Upper lobe of left lung (tissue), 4 donors: ENCODE measurements around the gene DNAAF1.

Experiments used
- EP300 ChIP-seq, 4 donors: sonication (generic); formaldehyde crosslinking; IDR thresholded peaks; one replicate each; pipeline ENCODE4 v1.5.1; 2017; ENCODE audit warnings: antibody characterized with exemption in 4 of 4, control low read depth in 2 of 4
- POLR2A ChIP-seq, 4 donors: fragments of 450-650 bp; IDR thresholded peaks; one replicate each; pipeline ENCODE4 v1.5.1; 2016 to 2017; ENCODE audit warnings: antibody characterized with exemption in 4 of 4, mild to moderate bottlenecking in 2 of 4
- POLR2AphosphoS5 ChIP-seq, 2 donors: sonication (generic); formaldehyde crosslinking; IDR thresholded peaks; one replicate each; pipeline ENCODE4 v1.5.1; 2017; ENCODE audit warnings: antibody characterized with exemption in 2 of 2
- TF ChIP-seq, protein P1 (sequence below), 6 experiments: fragments of 450-650 bp in 4 of 6; fragments of 200-600 bp in 2 of 6; sonication (generic) in 2 of 6; IDR thresholded peaks; one replicate each; pipeline ENCODE4 v1.5.1; 2016 to 2019; ENCODE audit warnings: antibody characterized with exemption in 6 of 6

DNA sequence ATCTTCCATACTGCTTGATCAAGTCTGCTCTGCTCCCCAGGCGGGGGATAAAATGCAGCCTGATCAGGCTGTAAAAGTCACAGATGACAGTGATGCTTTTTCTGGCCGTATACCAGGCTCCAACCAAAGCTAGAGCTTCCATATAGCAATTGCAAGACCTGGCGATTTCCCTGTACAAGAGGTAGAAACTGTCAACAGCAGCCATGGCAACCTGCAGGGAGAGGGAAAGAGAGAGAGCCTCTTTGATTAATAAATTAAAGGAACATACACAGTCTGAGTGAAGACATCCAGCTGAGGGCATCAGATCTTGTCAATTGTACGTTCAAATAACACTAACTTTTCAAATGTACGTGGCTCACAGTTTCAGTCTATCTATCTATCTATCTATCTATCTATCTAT lies 14.0 kb upstream of the DNAAF1 start:
- TF ChIP-seq, protein P1, sequence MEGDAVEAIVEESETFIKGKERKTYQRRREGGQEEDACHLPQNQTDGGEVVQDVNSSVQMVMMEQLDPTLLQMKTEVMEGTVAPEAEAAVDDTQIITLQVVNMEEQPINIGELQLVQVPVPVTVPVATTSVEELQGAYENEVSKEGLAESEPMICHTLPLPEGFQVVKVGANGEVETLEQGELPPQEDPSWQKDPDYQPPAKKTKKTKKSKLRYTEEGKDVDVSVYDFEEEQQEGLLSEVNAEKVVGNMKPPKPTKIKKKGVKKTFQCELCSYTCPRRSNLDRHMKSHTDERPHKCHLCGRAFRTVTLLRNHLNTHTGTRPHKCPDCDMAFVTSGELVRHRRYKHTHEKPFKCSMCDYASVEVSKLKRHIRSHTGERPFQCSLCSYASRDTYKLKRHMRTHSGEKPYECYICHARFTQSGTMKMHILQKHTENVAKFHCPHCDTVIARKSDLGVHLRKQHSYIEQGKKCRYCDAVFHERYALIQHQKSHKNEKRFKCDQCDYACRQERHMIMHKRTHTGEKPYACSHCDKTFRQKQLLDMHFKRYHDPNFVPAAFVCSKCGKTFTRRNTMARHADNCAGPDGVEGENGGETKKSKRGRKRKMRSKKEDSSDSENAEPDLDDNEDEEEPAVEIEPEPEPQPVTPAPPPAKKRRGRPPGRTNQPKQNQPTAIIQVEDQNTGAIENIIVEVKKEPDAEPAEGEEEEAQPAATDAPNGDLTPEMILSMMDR (IDR thresholded peaks at IDR 0.05): no peak
- TF ChIP-seq POLR2A (IDR thresholded peaks at IDR 0.05): no peak
- no peak for TF ChIP-seq EP300 (IDR thresholded peaks at IDR 0.05)
- TF ChIP-seq POLR2AphosphoS5 (IDR thresholded peaks at IDR 0.05): no peak
